KMS-11 (cell line): Measurements from ENCODE around the gene HABP4.

Experiments used
- H2AFZ ChIP-seq: fragments of 200-600 bp; sonication (generic); 2 replicates; pipeline ENCODE4 v1.6.1; 2016; ENCODE audit warnings: antibody characterized with exemption, mixed run types, low read depth
- H3K27ac ChIP-seq: fragments of 200-600 bp; sonication (generic); 2 replicates; pipeline ENCODE4 v1.6.1; 2016; ENCODE audit warnings: mild to moderate bottlenecking, mixed run types
- H3K27me3 ChIP-seq: fragments of 200-600 bp; sonication (generic); 2 replicates; pipeline ENCODE4 v1.6.1; 2017; ENCODE audit warnings: mild to moderate bottlenecking, low read depth, mixed run types, moderate library complexity; ENCODE audit not compliant: insufficient read depth
- H3K36me3 ChIP-seq: fragments of 200-600 bp; sonication (generic); 2 replicates; pipeline ENCODE4 v1.6.1; 2017; ENCODE audit warnings: mild to moderate bottlenecking, mixed run types; ENCODE audit not compliant: insufficient read depth
- H3K4me1 ChIP-seq: fragments of 200-600 bp; sonication (generic); 2 replicates; pipeline ENCODE4 v1.6.1; 2016; ENCODE audit warnings: mild to moderate bottlenecking, low read depth, mixed run types; ENCODE audit not compliant: poor library complexity, severe bottlenecking
- H3K4me2 ChIP-seq: fragments of 200-600 bp; sonication (generic); 2 replicates; pipeline ENCODE4 v1.7.0; 2016; ENCODE audit warnings: mild to moderate bottlenecking, mixed run types
- H3K4me3 ChIP-seq: fragments of 200-600 bp; sonication (generic); IDR thresholded peaks from 2 replicates; pipeline ENCODE4 v1.6.1; 2017; ENCODE audit warnings: low read depth, low read length, mixed read lengths; ENCODE audit not compliant: insufficient read depth
- H3K79me2 ChIP-seq: fragments of 200-600 bp; sonication (generic); 2 replicates; pipeline ENCODE4 v1.6.1; 2016; ENCODE audit warnings: low read depth, mixed run types; ENCODE audit not compliant: insufficient read depth
- H3K9ac ChIP-seq: fragments of 200-600 bp; sonication (generic); 2 replicates; pipeline ENCODE4 v1.6.1; 2016; ENCODE audit warnings: mild to moderate bottlenecking, mixed run types
- H4K20me1 ChIP-seq: fragments of 200-600 bp; sonication (generic); 2 replicates; pipeline ENCODE4 v1.6.1; 2016; ENCODE audit warnings: mild to moderate bottlenecking, mixed run types; ENCODE audit not compliant: insufficient read depth
- TF ChIP-seq, protein P1 (sequence below): fragments of 200-600 bp; sonication (generic); conservative IDR thresholded peaks from 2 replicates; pipeline ENCODE4 v1.6.1; 2017; ENCODE audit warnings: low read depth, mild to moderate bottlenecking, antibody characterized with exemption, low read length, moderate library complexity, mixed read lengths

HABP4 gene

DNA sequence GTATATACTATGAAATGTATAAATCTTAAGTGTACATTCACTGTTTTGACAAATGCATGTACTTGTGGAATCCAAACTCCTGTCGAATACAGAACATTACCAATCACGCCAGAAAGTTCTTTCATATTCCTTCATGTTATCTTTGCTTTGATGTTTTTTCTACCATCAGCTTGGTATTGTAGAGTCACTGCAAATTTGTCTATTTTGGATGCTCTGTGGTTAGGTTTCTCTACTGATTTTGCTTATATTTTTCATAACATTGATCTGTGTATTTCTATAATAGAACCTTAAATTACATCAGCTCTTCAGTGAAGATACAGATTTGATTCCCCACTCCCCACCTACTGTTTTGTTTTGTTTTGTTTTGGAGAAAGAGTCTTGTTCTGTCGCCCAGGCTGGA, 30.8 kb downstream of the HABP4 start:
- no peak overlapping the region for H3K4me3 ChIP-seq
- no peaks in the 10 kb centered on the region for H3K36me3 ChIP-seq
- H3K27me3 ChIP-seq = no peaks in the 10 kb centered on the region
- H3K4me1 ChIP-seq = no peaks in the 10 kb centered on the region
- no peak overlapping the region for H3K4me2 ChIP-seq
- TF ChIP-seq, protein P1, sequence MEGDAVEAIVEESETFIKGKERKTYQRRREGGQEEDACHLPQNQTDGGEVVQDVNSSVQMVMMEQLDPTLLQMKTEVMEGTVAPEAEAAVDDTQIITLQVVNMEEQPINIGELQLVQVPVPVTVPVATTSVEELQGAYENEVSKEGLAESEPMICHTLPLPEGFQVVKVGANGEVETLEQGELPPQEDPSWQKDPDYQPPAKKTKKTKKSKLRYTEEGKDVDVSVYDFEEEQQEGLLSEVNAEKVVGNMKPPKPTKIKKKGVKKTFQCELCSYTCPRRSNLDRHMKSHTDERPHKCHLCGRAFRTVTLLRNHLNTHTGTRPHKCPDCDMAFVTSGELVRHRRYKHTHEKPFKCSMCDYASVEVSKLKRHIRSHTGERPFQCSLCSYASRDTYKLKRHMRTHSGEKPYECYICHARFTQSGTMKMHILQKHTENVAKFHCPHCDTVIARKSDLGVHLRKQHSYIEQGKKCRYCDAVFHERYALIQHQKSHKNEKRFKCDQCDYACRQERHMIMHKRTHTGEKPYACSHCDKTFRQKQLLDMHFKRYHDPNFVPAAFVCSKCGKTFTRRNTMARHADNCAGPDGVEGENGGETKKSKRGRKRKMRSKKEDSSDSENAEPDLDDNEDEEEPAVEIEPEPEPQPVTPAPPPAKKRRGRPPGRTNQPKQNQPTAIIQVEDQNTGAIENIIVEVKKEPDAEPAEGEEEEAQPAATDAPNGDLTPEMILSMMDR = no peak
- no peaks in the 10 kb centered on the region for H4K20me1 ChIP-seq
- H3K27ac ChIP-seq = no peak overlapping the region
- no peak overlapping the region for H3K9ac ChIP-seq
- H3K79me2 ChIP-seq = no peaks in the 10 kb centered on the region
- no peak overlapping the region for H2AFZ ChIP-seq

DNA sequence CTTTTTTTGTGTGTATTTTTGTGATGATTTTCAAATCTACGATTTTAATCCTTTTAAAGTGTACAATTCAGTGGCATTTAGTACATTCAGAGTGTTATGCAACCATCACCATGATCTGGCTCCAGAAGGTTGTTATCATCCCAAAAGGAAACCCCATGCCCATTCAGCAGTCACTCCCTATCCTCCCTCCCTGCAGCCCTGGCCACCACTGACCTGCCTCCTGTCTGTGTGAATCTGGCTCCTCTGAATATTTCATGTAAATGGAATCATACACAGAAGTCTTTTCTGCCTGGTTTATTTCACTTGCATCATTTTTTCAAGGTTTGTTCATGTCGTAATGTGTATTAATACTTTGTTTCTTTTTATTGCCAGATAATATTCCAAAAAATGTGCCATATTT, 32.5 kb downstream of the HABP4 start:
- no peaks in the 10 kb centered on the region for H3K4me1 ChIP-seq
- no peaks in the 10 kb centered on the region for H3K79me2 ChIP-seq
- no peak overlapping the region for H3K4me3 ChIP-seq
- no peak overlapping the region for H3K9ac ChIP-seq
- H3K36me3 ChIP-seq = no peaks in the 10 kb centered on the region
- no peaks in the 10 kb centered on the region for H4K20me1 ChIP-seq
- H3K27me3 ChIP-seq = no peaks in the 10 kb centered on the region
- TF ChIP-seq, protein P1 = no peak
- no peak overlapping the region for H3K4me2 ChIP-seq
- H2AFZ ChIP-seq = no peak overlapping the region
- H3K27ac ChIP-seq = no peak overlapping the region

DNA sequence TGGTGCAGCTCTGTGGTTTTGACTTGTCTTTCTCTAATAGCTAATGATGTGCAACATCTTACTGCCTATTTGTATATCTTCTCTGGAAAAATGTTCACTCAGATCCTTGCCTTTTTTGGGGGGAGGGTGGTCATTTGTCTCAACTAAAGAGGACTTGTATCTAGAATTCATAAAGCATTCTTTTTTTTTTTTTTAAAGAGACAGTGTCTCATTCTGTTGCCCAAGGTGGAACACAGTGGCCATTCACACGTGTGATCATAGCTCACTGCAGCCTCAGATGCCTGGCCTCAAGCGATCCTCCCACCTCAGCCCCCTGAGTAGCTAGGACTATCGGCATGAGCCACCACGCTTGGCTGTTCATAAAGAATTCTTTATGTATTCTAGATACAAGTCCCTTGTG, 33.2 kb downstream of the HABP4 start:
- H3K27ac ChIP-seq = no peak overlapping the region
- H3K27me3 ChIP-seq = no peaks in the 10 kb centered on the region
- TF ChIP-seq, protein P1 = no peak
- no peak overlapping the region for H3K4me3 ChIP-seq
- no peak overlapping the region for H3K4me2 ChIP-seq
- H4K20me1 ChIP-seq = no peaks in the 10 kb centered on the region
- no peaks in the 10 kb centered on the region for H3K36me3 ChIP-seq
- no peaks in the 10 kb centered on the region for H3K4me1 ChIP-seq
- no peak overlapping the region for H2AFZ ChIP-seq
- no peaks in the 10 kb centered on the region for H3K79me2 ChIP-seq
- no peak overlapping the region for H3K9ac ChIP-seq

DNA sequence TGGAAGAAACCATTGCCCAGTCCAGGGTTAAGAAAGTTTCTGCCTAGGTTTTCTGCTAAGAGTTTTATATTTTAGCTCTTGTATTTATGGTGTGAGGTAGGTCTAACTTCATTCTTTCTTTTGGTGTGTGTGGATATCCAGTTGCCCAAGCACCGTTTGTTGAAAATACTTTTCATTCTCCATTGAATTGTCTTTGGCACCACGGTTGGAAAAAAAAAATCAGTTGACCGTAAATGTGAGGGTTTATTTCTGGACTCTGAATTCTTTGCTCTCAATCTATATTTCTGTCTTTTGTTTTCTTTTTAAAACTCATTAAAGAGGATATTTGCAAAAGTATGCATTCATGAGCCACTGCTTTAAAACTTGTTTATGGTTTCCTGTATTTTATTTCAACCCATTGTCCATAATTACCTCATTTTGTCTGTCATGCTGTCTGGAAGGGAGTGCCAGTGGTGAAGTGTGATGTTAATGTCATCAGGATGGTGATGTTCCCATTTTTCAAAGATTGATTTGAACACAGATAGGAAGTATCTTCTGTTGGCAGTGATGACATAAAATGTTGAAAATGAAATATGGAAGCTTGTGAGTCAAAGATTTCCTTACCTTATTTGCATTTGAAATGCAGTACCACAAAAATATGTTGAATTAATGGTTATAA, 33.9 kb downstream of the HABP4 start:
- Histone ChIP-seq H3K27me3 (no peaks in the 10 kb centered on the region), H4K20me1 (no peaks in the 10 kb centered on the region), H3K36me3 (no peaks in the 10 kb centered on the region), H3K9ac (no peak overlapping the region), H3K27ac (no peak overlapping the region), H3K79me2 (no peaks in the 10 kb centered on the region), H3K4me2 (no peak overlapping the region), H2AFZ (no peak overlapping the region), H3K4me3 (no peak overlapping the region), H3K4me1 (no peaks in the 10 kb centered on the region)
- TF ChIP-seq, protein P1 = no peak
